ENCODE data around the gene KSR1.

GRCh38 chr17:27535178-27535928 is 79.1 kb downstream of the KSR1 start:
- TF ChIP-seq POLR2AphosphoS5 (IDR thresholded peaks at IDR 0.05; ENCODE audit: low read depth, low read length) (no peak), MAX (IDR thresholded peaks at IDR 0.05; ENCODE audit: low read depth) (no peak), GABPA (IDR thresholded peaks at IDR 0.05; ENCODE audit: low read depth) (no peak), RFX5 (IDR thresholded peaks at IDR 0.05; ENCODE audit: low read length) (no peak), CTCF (IDR thresholded peaks at IDR 0.05) (no peak), USF2 (IDR thresholded peaks at IDR 0.05; ENCODE audit: borderline replicate concordance, low read depth, low read length) (no peak), JUND (IDR thresholded peaks at IDR 0.05) (no peak)
